ENCODE measurements around the gene MBD3L2B. TPM values are rescaled to one million over a fixed set of nuclear protein-coding genes. Genes with fewer than 3 reads are reported as not detected.

The MBD3L2B gene
- polyA plus RNA-seq, 1 of the 3 experiments (the other 2 are of a cell fraction) = not detected

GRCh38 chr19:6983448-6983847 lies 37.8 kb downstream of the MBD3L2B start:
- Histone ChIP-seq H3F3A (replicated peaks; ENCODE audit: insufficient read depth) (no peaks in the 10 kb centered on the region), H3K9me3 (no peaks in the 10 kb centered on the region), H2AFZ (ENCODE audit: low read depth) (no peak overlapping the region), H3K9me2 (no peaks in the 10 kb centered on the region), H3K4me2 (no peak overlapping the region), H3K27ac (ENCODE audit: low read depth in 2 of 2, low read length in 1 of 2) (no peak overlapping the region), H3K79me2 (ENCODE audit: insufficient read depth) (no peaks in the 10 kb centered on the region), H4K20me1 (ENCODE audit: insufficient read depth) (no peaks in the 10 kb centered on the region), H3K9ac (no peak overlapping the region), H3K27me3 (ENCODE audit: insufficient read depth) (peaks cover 1% of the 10 kb centered on the region; the same call in 1 of the 2 replicates), H3K4me3 (ENCODE audit: low read depth in 2 of 2, low read length in 1 of 2) (no peak overlapping the region), H3K4me1 (ENCODE audit: control insufficient read depth in 1 of 2, insufficient read depth in 2 of 2, low read depth in 1 of 2, low read length in 1 of 2) (no peaks in the 10 kb centered on the region), H3K36me3 (replicated peaks in 1 of 2; ENCODE audit: control insufficient read depth in 1 of 2, insufficient read depth in 2 of 2, low read length in 1 of 2) (no peaks in the 10 kb centered on the region)
- CTCF ChIA-PET = no interaction called here
- no peak for DNase-seq
- TF ChIP-seq REST (IDR thresholded peaks at IDR 0.05; ENCODE audit: low read depth, low read length) = no peak
- TF ChIP-seq CHD2 (IDR thresholded peaks at IDR 0.05; ENCODE audit: low read length, partially characterized antibody) = no peak
- no peak for TF ChIP-seq RCOR1 (IDR thresholded peaks at IDR 0.05; ENCODE audit: low read length)
- TF ChIP-seq RFX5 (IDR thresholded peaks at IDR 0.05; ENCODE audit: low read length) = no peak
- no peak for TF ChIP-seq USF2 (IDR thresholded peaks at IDR 0.05; ENCODE audit: borderline replicate concordance, low read depth, low read length)
- TF ChIP-seq FOXJ3 (CRISPR knock-in tag; IDR thresholded peaks at IDR 0.05) = no peak
- TF ChIP-seq RAD21 (IDR thresholded peaks at IDR 0.05; ENCODE audit: low read length) = no peak
- TF ChIP-seq ELF1 (IDR thresholded peaks at IDR 0.05) = no peak
- TF ChIP-seq MAX (IDR thresholded peaks at IDR 0.05; ENCODE audit: low read depth) = no peak
- TF ChIP-seq FOSL2 (IDR thresholded peaks at IDR 0.05; ENCODE audit: borderline replicate concordance, low read depth) = no peak
- TF ChIP-seq TCF12 (IDR thresholded peaks at IDR 0.05) = no peak
- POLR2A ChIA-PET = no interaction called here

GRCh38 chr19:6979399-6979798 lies 41.8 kb downstream of the MBD3L2B start:
- POLR2A ChIA-PET = no interaction called here
- peaks cover 15% of the 10 kb centered on the region for H3K27me3 ChIP-seq (ENCODE audit: insufficient read depth)
- H3K27ac ChIP-seq (ENCODE audit: low read depth in 2 of 2, low read length in 1 of 2) = no peak overlapping the region
- no peaks in the 10 kb centered on the region for H3K4me1 ChIP-seq (ENCODE audit: control insufficient read depth in 1 of 2, insufficient read depth in 2 of 2, low read depth in 1 of 2, low read length in 1 of 2)
- no peaks in the 10 kb centered on the region for H3K79me2 ChIP-seq (ENCODE audit: insufficient read depth)
- no peaks in the 10 kb centered on the region for H3K9me3 ChIP-seq
- TF ChIP-seq NFIC (IDR thresholded peaks at IDR 0.05; ENCODE audit: borderline replicate concordance) (no peak), GATA2 (CRISPR knock-in tag; IDR thresholded peaks at IDR 0.05) (no peak), FOSL2 (IDR thresholded peaks at IDR 0.05; ENCODE audit: borderline replicate concordance, low read depth) (no peak), EP300 (IDR thresholded peaks at IDR 0.05; ENCODE audit: borderline replicate concordance in 1 of 2, low read depth in 1 of 2, low read length in 1 of 2) (no peak), SMC3 (IDR thresholded peaks at IDR 0.05; ENCODE audit: low read depth, low read length) (no peak), IRF3 (IDR thresholded peaks at IDR 0.05; ENCODE audit: low read depth, low read length) (no peak), ELF1 (IDR thresholded peaks at IDR 0.05) (no peak), RAD21 (IDR thresholded peaks at IDR 0.05; ENCODE audit: low read length) (no peak), TAF1 (IDR thresholded peaks at IDR 0.05; ENCODE audit: borderline replicate concordance, low read depth, low read length) (no peak), USF2 (IDR thresholded peaks at IDR 0.05; ENCODE audit: borderline replicate concordance, low read depth, low read length) (no peak), EZH2phosphoT487 (IDR thresholded peaks at IDR 0.05; ENCODE audit: borderline replicate concordance, low read depth) (no peak)
- H3F3A ChIP-seq (replicated peaks; ENCODE audit: insufficient read depth) = no peaks in the 10 kb centered on the region
- no peaks in the 10 kb centered on the region for H3K36me3 ChIP-seq (replicated peaks in 1 of 2; ENCODE audit: control insufficient read depth in 1 of 2, insufficient read depth in 2 of 2, low read length in 1 of 2)
- DNase-seq = no peak
- no peaks in the 10 kb centered on the region for H4K20me1 ChIP-seq (ENCODE audit: insufficient read depth)
- H3K9ac ChIP-seq = no peak overlapping the region
- CTCF ChIA-PET = no interaction called here
- no peak overlapping the region for H3K4me2 ChIP-seq
- H3K9me2 ChIP-seq = no peaks in the 10 kb centered on the region
- H3K4me3 ChIP-seq (ENCODE audit: low read depth in 2 of 2, low read length in 1 of 2) = no peak overlapping the region
- 5% methylated on average over 3 of the region's 3 CpGs for WGBS (ENCODE audit: low lambda C conversion rate)
- no peak overlapping the region for H2AFZ ChIP-seq (ENCODE audit: low read depth)

Measured in SK-N-SH (cell line).